Mammary epithelial cell (primary cell): ENCODE data around the gene PRRC2B.

ENCODE experiments used
- CTCF ChIP-seq, 2 donors: IDR thresholded peaks in 1 of 2; conservative IDR thresholded peaks in 1 of 2; 2 replicates each; pipeline ENCODE4 v1.5.1; 2011 to 2012; ENCODE audit warnings: inconsistent platforms in 2 of 2, low read length in 2 of 2, mild to moderate bottlenecking in 2 of 2, control low read depth in 1 of 2, low read depth in 1 of 2; ENCODE audit not compliant: insufficient read depth in 1 of 2; ENCODE audit errors: extremely low read depth in 1 of 2
- EZH2 ChIP-seq: IDR thresholded peaks from 2 replicates; pipeline ENCODE4 v1.6.1; 2012; ENCODE audit warnings: low read length, inconsistent platforms, borderline replicate concordance

DNA sequence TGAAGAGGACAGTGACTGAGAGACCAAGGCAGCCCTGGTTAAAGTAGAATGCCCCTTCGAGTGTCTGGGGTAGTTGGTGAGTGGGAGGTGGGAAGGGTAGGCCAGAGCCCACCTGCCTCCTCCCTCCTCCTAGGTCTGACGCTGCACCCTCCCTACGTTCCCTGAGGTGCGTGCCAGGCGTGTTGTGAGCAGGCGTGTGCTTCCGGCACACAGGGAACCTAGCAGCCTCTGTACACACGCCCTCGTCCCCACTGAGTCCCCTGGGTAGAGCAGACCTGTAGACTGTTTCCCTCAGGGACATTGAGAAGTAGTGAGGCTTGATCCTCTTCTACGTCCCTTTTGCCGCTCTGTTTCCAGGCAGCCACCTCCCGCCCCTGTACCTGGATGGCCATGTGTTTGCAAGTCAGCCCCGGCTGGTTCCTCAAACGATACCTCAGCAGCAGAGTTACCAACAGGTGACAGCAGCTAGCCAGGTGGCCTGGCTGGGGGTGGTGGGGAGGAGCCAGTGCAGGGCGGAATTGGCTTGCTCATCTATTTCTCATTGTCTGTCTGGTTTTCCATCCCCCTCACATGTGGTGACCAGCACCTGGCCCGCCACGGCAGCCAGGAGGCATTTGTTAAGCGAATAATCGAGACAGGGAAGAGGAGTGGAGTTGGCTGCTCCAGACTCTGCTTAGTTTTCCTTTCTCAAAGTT is 92.0 kb downstream of the PRRC2B start:
- TF ChIP-seq CTCF (conservative IDR thresholded peaks at IDR 0.05 in 1 of 2, IDR thresholded peaks at IDR 0.05 in 1 of 2; ENCODE audit: extremely low read depth in 1 of 2, insufficient read depth in 1 of 2, low read depth in 1 of 2, low read length in 2 of 2): no peak
- no peak for TF ChIP-seq EZH2
